ENCODE data around the gene NKX6-1.

The NKX6-1 gene

GRCh38 chr4:84479663-84480062 lies 19.4 kb downstream of the NKX6-1 start:
- no peak for DNase-seq (ENCODE audit: low read depth)

DNA sequence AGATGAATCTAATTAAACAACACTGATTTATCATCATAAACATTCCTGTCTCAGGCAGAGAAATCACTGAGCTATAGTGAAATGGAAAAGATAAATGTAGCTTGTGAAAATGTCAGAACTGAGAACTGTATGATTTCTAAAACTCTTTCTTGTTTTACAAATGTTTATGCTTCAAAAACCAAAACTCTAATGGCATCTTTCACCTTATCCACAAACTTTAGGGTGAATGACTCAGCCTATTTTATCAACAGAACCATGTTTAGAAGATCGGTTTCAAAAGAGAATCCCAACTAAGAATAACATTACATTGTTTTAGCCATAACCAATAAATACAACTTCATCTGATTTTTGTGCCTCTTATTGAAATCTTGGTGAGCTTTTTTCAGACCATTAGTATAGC lies 21.4 kb downstream of the NKX6-1 start:
- no peak for DNase-seq (ENCODE audit: low read depth)

DNA sequence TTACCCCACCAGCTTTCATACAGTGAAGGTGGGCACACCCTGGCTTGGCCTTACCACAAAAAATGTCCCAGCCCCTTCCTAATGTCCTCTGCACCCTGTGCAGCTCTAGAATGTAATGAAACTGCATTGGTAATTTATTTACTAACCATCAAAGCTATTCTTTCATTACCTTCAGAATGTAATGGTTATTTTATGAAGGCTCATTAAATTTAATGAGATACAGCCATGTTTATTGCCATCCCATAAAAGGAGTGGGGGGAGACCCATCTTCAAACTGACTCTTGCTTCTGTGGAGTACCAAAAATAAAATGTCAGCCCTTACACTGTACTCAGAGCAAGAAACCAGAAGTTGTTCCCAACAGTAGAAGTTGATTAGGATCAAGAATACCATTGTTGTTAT lies 25.0 kb downstream of the NKX6-1 start:
- DNase-seq (ENCODE audit: low read depth) = no peak

- no peak for DNase-seq (ENCODE audit: low read depth)
Observed at GRCh38 chr4:84472154-84472553, 26.9 kb downstream of the NKX6-1 start.

- DNase-seq (ENCODE audit: low read depth) = no peak
Observed at GRCh38 chr4:84470204-84470785, 28.8 kb downstream of the NKX6-1 start.

DNA sequence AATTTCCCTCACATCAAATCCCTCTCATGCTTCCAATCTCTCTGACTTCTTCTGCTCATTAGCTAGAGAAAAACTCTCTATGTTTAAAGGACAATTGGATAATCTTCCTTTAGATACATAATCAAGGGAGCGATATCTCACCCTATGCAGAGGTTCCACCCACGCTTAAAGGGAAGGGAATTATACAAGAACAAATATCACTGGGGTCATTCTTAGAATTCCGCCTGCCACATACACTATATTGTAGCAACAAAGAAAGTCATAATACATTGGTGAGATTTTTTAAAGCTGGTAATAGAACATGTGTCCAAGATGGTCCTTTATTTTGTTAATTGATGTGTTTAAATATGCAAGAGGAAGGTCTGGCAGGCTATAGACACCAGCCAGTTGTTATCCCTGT lies 31.5 kb downstream of the NKX6-1 start:
- DNase-seq (ENCODE audit: low read depth) = no peak

DNA sequence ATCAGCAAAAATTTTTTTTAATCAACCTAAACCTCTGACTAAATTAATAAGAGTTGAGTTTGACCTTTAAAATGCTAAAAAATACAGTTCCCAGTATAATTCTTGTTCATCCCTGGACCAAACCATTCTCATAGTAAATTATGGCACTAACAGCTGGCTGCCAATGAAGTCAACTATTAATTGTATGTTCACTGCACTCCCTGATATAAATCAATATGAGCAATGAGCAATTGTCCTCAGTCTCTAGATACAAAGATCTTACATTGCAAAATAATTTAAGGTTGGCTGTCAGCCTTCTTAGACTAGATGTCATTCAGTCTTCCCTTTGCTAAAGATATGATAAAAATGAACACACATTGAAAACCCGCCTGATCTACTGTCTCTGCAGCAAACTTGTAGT lies 39.3 kb downstream of the NKX6-1 start:
- DNase-seq (ENCODE audit: low read depth) = no peak

DNA sequence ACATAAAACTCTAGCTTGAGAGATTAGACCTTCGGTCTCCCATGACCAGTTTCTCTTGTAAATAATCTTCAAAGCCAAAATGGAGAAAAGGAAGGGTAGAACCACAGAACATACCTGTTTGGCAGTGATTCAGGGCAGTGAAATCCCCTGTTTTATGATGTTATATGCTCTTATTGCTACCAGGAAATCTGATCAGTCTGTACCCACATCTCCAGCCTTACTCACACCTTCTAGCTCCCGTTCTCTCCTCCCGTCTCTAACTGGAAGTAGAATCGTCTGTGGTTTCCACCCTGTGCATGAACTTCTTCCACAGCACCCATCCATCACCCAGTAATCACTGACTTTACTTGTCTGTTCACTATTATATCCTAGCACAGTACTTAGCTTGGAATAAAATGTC lies 42.9 kb downstream of the NKX6-1 start:
- no peak for DNase-seq (ENCODE audit: low read depth)

GRCh38 chr4:84455697-84456096 lies 43.4 kb downstream of the NKX6-1 start:
- no peak for DNase-seq (ENCODE audit: low read depth)

GRCh38 chr4:84451546-84451945 lies 47.5 kb downstream of the NKX6-1 start:
- no peak for DNase-seq (ENCODE audit: low read depth)

DNA sequence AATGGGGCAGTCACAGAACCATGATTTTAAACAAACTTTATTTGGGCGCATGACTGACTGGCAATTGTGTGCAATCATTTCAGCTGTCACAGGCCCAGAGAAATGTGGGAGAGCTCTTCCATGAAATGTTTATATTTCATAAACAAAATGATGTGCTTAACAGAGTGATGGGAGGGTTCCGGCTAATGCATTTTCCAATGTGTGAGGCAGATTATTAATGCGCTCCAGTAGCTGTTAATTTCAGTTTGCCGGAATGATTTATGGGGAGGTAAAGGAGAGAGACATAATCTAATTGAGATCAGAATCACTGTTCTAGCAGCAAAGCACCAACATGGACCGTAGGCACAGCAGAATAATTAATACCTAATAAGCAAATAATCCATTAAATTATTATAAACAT lies 55.6 kb downstream of the NKX6-1 start:
- DNase-seq (ENCODE audit: low read depth) = no peak

GRCh38 chr4:84442778-84443177 lies 56.3 kb downstream of the NKX6-1 start:
- DNase-seq (ENCODE audit: low read depth) = no peak

Measured in HS-27A (cell line).